GM19043 (cell line): ENCODE data around the gene C14orf132.

Source experiments
- ATAC-seq: cut with Tn5 transposase; IDR thresholded peaks from one replicate; pipeline ENCODE4 v1.9.1; 2021; ENCODE audit warnings: low read depth; ENCODE audit not compliant: unreplicated experiment

Gene C14orf132

DNA sequence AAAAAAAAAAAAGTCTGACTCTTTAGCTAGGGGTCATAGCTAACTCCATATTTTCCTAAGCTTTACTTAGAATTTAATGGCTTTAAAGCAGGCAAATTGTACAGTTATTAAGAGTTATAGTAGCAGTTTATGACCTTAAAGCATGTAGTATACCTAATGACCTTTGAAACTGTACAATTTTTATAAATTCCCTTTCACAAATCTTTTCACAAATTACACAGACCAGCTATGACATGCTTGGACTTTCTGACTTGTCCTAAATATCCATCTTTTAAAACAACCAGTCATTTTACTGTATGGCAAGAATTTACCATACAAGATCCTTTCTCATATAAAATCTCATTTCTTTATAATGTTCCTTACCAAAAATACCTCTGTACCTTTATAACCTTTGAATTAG, 74.8 kb downstream of the C14orf132 start:
- ATAC-seq: no peak

DNA sequence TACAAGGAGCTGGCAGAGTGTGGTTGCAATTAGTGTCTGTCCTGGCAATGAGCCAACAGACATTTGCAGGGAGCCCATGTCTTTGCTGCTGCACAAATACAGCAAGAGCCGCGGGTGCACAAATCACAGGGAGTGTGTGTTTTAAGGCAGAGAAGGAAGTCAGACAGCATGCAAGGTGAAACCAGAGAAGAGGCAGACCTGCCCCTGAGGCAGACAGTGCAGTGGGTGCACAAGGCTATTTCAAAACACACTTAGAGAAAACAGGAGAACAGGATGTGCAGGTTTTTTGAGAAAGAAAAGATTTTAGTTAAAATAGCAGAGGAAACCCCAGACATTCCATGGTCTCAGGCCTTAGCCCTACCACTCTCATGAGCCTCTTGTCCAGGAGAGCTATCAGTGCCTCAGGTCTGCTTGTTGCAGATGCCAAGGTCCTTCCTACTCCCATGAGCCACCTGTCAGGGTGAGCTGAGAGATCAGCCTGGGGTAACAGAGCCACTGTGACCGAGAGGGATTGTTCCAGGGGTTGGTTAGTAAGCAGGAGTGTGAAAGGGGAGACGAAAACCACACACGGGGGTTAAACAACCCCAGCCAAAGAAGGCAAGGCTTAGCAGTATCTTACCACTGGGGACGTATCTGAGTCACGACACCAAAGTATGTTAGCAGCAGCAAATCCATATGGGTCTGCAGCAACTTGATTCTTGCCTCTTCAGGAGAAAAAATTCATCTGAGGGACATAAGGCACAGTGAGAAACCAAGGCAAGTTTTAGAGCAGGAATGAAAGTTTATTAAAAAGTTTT, 78.1 kb downstream of the C14orf132 start:
- no peak for ATAC-seq

DNA sequence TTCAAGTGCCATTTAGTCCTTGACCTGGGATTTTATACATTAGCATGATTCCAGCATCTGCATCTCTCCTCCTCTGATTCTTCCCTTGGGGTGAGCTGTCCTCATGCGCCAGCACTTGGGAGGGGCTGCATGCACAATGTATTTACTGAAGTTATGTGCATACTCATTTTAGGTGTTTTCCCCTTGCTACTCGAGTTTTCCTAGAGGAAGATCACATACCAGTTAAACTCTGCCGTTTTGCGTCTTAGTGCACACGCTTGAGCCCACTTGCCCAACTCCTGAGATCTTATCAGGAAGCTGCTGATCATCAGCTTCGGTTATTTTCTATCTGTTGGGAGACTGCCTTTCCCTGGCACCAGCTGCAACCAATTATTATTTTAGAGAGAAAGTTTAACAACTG, 78.8 kb downstream of the C14orf132 start:
- ATAC-seq: no peak

DNA sequence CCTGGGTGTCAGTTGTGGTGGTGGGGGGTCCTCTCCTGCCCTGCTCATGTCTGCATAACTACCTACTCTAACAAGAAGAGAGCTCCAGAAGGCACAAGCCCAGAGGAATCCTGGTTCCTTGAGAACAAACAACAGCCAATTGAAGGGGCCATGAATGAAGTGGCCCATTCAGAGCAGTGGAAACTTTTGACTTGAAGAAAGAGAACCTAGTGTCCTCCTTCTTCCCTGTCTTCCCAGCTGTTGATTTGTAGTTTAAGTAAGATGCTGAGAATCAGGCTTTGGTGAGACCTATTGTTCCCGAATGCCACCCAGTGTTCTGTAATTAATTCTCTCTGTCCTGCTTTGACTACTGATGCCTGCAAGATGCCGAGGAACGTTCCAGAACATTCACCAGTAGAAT, 79.2 kb downstream of the C14orf132 start:
- ATAC-seq: no peak

DNA sequence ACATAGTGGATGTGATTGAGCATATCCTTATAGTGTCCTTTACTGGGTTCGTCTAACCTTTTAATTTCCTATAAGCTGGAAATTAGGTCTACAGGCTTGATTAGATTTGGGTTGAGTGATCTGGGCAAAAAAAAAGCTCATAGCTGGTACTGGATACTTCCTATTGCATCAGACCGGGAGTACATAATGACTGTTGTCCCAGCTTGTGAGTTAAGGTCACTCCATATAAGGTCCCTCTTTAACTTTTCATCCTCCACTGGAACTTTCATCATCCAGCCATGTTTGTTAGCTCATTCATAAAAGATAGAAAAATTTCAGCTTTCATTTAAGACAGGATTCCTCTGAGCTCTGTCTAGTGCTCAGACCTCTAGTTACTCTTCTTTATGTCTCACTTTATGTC, 80.8 kb downstream of the C14orf132 start:
- ATAC-seq: no peak

DNA sequence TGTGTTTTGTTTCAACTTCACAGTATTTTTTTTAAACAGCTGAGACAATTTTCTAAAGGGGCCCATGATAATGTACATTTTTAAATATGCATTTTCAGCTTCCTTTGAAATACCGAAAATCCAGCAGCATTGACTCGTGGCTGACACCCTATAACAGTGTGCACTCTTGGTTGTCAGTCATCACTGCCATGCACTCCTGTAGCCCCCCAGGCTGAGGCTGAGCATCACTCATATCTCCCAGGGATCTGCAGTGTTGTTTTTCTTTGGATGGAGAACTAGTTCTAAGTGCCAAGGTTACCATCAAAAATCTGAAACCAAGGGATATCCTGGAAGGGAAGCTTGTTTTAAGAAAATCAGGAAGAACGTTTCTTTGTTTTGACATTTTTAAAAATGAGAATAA, 81.2 kb downstream of the C14orf132 start:
- ATAC-seq: no peak

DNA sequence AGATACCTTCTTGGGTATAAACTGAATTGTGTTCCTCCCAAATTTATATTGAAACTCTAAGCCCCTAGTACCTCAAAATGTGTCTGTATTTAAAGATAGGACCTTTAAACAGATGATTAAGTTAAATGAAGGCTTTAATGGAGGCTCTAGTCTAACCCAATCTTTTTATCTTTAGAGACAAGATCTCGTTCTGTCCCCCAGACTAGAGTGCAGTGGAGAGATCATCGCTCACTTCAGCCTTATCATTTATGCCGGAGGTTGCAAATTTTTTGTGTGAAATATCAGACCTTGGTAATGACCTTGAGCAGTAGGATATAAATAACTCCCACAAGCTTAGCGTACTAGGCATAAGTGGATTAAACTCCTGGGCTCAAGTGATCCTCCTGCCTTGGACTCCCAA, 81.8 kb downstream of the C14orf132 start:
- no peak for ATAC-seq

DNA sequence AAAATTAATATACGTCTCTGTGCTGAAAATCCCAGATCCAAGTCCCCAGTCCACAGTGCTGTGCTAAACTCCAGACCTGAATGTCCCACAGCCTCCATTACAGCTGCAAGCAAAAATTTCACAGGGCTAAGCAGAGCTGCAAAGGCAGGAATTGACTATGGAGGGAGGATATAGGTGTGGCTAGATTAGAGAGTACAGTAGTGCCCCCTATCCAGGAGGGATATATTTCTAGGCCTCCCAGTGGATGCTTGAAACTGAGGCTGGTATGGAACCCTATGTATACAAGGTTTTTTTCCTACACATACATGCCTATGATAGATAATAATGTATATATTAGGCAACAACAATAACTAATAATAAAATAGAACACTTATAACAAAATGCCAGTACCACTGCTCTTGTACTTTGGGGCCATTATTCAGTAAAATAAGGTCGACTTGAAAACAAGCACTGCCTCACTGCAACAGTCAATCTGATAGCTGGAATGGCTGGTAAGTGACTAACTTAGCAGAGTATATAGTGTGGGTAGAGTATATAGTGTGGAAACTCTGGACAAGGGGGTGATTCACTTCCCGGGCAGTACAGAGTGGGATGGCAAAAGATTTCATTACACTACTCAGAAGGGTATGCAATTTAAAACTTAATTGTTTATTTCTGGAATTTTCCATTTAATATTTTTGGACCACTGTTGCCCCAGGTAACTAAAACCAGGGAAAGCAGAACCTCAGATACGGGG, 82.7 kb downstream of the C14orf132 start:
- ATAC-seq: no peak

DNA sequence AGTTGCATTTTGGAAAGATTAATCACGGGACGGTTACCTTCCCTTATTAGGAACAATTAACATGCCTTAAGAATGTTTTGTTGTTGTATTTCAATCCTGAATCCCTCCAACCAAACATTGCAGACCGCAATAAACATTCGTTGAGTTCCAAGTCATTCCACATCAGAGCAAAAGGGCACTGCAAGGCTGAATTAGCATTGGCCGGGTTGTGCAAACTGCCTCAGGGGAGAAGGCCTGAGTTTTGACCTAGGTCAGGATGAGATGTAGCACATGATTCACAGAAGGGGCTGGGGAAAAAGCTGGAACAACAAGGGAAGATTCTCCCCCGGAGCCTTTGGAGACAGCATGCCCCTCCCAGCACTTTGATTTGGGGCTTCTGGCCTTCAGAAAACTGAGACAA, 83.3 kb downstream of the C14orf132 start:
- ATAC-seq: no peak

DNA sequence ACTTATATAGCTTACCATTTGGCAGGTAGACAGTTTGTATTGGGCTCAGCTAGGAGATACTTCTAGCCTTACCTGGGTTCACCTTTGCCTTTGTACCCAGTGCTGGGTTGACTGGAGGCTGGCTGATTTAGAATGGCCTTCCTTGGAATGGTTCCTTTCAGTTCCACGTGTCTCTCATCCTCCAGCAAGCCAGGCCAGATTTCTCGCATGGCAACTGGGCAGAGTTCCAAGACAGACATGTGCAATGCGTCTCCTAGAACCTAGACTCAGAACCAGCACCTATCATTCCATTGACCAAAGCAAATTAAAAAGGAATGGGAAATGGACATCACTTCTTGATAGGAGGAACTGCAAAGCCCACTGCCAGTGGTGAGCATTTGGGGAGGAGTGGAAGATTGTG, 86.4 kb downstream of the C14orf132 start:
- ATAC-seq: no peak

DNA sequence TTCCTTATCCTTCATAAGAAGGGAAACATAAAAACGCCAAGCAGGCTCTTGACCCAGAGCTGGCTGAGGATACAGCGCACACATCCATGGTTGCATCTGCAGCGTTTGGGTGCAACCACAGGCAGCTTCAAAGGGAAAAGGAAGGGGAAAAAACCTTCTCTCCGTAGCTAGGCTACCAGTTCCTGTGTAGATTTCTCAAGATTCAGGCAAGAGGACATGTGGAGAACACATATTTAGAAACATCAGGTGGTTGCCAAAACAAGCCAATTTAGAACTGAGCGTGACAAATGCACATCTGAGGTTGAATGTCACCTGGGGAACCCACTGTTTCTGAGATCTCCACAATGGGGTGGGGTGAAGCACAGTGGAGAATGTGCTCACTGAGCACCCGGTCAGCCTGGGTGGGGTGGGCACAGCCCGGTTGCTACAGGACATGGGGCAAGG, 87.2 kb downstream of the C14orf132 start:
- ATAC-seq: peak; percentile 79

DNA sequence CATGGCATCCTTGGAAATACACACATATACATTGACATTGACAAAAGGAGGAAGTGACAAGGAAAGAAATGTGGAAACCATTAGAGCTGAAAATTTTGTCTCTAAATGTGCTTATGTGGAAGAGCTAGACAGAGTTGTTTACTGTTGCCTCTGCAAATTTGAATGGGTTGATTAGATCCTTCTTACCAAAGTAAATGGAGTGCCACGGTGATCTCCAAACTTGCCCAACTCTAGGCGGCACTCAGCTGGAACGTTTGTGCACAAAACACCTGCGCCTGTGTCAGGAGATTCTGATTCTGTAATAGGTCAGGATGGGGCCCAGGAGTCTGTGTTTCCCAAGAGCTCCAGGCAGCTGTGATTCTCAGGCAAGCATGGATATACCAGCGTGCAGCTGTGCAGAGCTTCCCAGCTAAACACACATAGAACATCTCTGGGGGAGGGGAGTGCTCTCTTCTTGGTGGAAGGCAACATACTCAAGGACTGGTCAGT, 87.7 kb downstream of the C14orf132 start:
- no peak for ATAC-seq

DNA sequence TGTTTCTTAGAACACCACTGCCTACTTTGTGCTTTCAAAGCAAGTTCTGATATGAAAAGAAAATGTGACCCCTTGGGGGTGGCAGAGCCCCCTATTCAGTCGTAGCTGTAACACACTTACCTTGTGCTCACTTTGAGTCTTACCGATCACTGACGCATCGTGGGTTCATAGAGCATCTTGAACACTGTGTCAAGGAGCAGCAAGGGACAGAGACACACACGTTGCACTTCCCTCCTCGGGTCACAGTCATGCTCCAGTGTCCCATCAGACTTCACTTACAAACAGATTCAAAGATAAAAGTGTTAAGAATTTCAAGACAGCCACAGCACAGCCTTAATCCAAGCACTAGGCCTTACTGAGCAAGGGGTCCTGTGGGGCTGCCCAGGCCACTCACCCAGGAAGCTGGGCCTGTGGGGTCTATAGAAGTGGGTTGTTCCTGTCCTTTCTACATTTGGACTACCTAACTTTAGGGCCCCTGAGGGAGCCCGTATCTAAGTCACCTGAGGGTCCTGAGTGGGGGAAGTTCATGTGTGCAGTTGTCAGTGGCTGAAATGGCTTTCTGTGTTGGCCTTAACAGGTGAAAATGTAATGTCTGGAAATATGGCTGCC, 90.1 kb downstream of the C14orf132 start:
- no peak for ATAC-seq

DNA sequence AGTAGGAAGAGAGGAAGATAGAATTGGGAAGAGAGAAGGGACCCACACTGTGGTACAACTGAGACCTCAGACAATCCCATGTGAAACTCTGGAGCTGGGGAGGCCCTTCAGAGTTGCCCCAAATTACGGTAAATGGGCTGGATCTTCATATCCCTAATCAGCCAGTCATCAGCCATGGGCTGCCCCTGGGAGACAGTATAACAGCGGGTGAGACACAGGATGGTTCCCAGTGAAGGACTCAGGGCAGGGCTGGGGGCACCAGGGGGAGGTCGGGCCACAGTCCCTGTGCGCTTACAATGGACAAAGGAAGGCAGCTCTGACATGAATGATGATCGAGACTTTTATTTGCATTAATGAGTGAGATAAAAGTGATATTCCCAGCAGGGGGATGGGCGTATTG, 91.2 kb downstream of the C14orf132 start:
- ATAC-seq: no peak

DNA sequence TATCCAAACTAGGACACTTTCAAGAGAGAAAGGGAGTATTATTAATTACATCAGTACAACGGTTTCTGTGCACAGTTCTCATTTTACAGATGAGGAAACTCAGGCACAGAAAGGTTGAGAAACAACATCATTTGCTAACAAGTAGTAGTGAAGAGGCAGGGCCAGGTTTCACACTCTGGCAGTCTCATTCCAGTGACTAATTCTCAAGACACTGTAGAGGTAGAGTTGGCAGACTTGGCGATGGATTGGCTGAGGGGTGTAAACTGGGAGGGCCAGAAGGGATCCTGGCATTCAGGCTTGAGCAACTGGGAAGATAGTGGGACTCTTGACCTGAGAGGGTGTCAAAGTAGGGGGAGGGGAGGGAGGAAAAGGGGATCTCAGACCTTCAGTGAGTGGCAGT, 91.7 kb downstream of the C14orf132 start:
- no peak for ATAC-seq

DNA sequence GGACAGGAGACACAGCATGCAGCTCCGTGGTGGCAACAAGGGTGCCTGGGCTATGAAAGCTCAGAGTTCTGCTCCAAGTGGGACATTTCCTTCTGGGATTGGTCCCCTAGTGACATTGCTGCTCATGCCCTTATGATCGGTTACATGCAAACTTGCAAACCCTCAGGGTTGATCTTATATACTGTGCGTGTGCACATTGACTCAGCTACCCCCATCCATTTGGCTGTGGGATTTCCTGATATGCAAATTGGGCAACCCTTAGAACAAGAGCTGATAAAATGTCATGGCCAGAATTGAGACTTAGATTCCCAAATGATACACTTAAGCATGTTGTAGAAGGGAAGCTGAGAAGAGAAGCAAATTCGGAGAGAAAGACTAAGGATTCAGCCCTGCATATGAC, 92.7 kb downstream of the C14orf132 start:
- ATAC-seq: no peak

DNA sequence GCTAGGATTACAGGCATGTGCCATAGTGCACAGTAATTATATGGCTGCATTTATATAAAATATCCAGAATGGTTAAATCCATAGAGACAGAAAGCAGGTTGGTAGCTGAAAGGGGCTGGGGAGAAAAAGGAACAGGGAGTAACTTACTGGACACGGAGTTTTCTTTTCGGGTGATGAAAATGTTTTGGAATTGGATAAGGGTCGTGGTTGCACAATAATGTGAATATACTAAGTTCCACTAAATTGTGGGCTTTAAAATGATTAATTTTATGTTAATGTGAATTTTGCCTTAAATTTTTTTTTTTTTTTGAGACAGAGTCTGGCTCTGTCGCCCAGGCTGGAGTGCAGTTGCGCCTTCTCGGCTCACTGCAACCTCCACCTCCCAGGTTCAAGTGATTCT, 95.3 kb downstream of the C14orf132 start:
- no peak for ATAC-seq

DNA sequence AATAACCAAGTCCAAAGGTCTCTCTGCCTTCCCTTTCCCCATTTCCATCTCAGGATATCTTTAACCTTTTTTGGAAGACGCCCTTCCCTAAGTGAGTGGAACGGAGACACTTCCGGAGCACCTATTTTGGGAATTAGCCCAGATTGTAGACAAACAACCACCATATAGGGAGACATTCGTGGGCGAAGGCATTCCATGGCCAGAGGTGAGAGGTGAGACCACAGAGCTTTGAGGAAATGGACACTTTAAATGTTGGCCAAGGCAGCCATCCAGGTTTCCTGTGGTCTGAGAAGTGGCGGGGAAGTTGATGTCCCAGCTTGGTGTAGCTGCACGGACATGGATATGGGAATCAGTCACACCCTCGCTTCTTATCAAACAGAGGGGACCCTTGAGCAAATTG, 96.1 kb downstream of the C14orf132 start:
- ATAC-seq: no peak

DNA sequence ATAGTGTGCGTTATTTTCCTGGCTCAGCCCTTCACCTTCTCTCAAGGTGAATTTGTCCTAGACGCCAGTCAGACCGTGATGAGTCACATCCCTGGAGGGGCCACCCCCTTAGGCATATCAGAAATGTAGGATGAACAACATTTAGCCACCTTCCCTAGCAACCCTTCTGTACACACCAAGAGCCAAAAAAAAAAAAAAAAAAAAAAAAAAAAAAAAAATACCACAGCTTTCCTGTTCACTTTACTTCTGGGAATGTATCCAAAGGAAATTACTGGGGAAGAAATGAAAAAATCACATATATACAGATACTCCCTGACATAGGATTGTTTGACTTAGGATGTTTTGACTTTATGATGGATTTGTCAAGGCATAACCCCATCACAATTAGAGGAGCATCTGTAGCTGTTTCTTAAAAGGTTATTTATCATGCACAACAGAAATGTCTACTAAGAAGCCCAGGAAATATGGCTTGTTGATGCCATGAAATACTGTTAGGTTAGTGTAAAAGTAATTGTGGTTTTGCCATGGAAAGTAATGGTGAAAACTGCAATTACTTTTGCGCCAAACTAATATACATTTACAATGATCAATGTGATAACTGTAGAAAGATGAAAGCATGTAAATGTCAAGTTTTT, 97.3 kb downstream of the C14orf132 start:
- ATAC-seq: no peak

DNA sequence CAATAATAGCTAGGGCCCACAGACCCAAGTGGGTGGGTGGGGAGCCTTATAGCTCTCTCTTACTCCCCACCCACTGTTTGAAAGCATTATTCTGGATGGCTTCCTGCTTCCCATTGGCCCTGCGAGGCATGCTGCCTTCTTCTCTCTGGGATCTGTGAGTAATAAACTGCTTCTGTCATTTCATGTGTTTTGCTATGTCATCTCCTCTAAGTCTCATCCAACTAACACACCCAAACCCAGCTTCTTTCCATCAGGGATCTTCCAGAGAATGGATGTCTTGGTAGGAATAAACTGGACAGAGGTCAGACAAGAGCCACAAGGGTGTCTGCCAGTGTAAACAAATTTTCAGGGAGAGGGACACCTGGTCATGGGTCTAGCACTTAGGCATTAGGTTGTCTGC, 99.1 kb downstream of the C14orf132 start:
- no peak for ATAC-seq

DNA sequence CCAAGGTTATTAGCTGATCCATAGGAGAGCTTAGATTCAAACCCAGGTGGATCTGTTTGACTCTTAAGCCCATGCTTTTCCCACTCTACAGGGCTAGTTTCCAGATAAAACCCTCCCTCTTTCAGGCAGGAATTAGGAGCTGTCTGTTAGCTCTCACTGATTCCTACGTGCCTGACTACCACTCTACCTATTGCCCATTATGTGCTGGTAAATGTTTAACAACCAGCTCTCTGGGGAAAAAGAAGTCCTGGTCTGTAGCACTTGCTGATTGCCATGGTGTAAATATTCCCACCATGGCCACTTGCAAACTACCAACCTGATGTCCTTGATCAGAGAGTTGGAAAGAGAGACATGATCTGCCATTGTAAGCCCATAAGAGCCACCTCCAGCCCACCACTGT, 100.0 kb downstream of the C14orf132 start:
- no peak for ATAC-seq
